IMR-90 (cell line): Measurements from ENCODE around the gene ADAMTSL2. TPM values are rescaled to one million over a fixed set of nuclear protein-coding genes. Genes with fewer than 3 reads are reported as not detected.

Experiments used
- ATAC-seq: fragments of 200-7000 bp; cut with Tn5 transposase; 2 replicates; pipeline ENCODE4 v1.9.1; 2020; ENCODE audit warnings: low read depth, mild to moderate bottlenecking, moderate library complexity
- BruUV-seq: library from RNA; stranded (reverse); fragments of 400-500 nt; replicated peaks from 2 replicates; lab custom pipeline; 2021; lab: Mats Ljungman, UMichigan
- CTCF ChIA-PET: fragments of 300-600 bp; formaldehyde crosslinking; extraction: SDS; loops from one replicate; lab custom pipeline; 2021; ENCODE audit warnings: antibody characterized with exemption; lab: Yijun Ruan, JAX
- POLR2A ChIA-PET: fragments of 300-600 bp; sonication (Branson Sonifier 250); formaldehyde crosslinking; loops from one replicate; lab custom pipeline; 2022; ENCODE audit warnings: antibody characterized with exemption; ENCODE audit not compliant: unreplicated experiment; lab: Charles Lee
- DNase-seq: peaks from one replicate; pipeline ENCODE4 v3.0.0; 2013
- H2AFZ ChIP-seq: replicated peaks from 2 replicates; pipeline ENCODE3; 2013; ENCODE audit warnings: low read length, mild to moderate bottlenecking; ENCODE audit not compliant: poor library complexity
- H2AK5ac ChIP-seq: 2 replicates; pipeline ENCODE4 v1.6.1; 2013; ENCODE audit warnings: low read depth, low read length, inconsistent platforms
- H2AK9ac ChIP-seq: replicated peaks from 2 replicates; pipeline ENCODE3; 2013; ENCODE audit warnings: mild to moderate bottlenecking, low read depth, low read length, moderate library complexity; ENCODE audit not compliant: poor library complexity
- H2BK120ac ChIP-seq: 2 replicates; pipeline ENCODE4 v1.6.1; 2013; ENCODE audit warnings: low read depth, low read length, inconsistent platforms
- H2BK15ac ChIP-seq: 3 replicates; pipeline ENCODE4 v1.6.1; 2013; ENCODE audit warnings: low read depth, low read length, inconsistent platforms
- H2BK20ac ChIP-seq: 2 replicates; pipeline ENCODE4 v1.6.1; 2013; ENCODE audit warnings: low read depth, mild to moderate bottlenecking, inconsistent platforms, low read length, moderate library complexity
- H2BK5ac ChIP-seq: 2 replicates; pipeline ENCODE4 v1.6.1; 2013; ENCODE audit warnings: mild to moderate bottlenecking, low read depth, low read length, inconsistent platforms; ENCODE audit not compliant: poor library complexity, severe bottlenecking
- H3K14ac ChIP-seq: replicated peaks from 2 replicates; pipeline ENCODE4 v1.6.1; 2013; ENCODE audit warnings: low read depth, low read length, inconsistent platforms
- H3K18ac ChIP-seq: 2 replicates; pipeline ENCODE4 v1.6.1; 2013; ENCODE audit warnings: low read depth, low read length, control low read depth
- H3K23ac ChIP-seq: 2 replicates; pipeline ENCODE4 v1.6.1; 2013; ENCODE audit warnings: low read depth, low read length, inconsistent platforms
- H3K27ac ChIP-seq: 2 replicates; pipeline ENCODE4 v1.5.1; 2013; ENCODE audit warnings: mild to moderate bottlenecking, control low read depth, low read length; ENCODE audit not compliant: insufficient read depth
- H3K27me3 ChIP-seq: 2 replicates; pipeline ENCODE4 v1.6.1; 2013; ENCODE audit warnings: low read length; ENCODE audit not compliant: control insufficient read depth, insufficient read depth
- H3K36me3 ChIP-seq: 2 replicates; pipeline ENCODE4 v1.6.1; 2013; ENCODE audit warnings: low read length, mixed read lengths; ENCODE audit not compliant: control insufficient read depth, insufficient read depth
- H3K4ac ChIP-seq: 2 replicates; pipeline ENCODE4 v1.6.1; 2013; ENCODE audit warnings: low read depth, low read length, inconsistent platforms
- H3K4me1 ChIP-seq: 2 replicates; pipeline ENCODE4 v1.6.1; 2013; ENCODE audit warnings: low read length, mixed read lengths; ENCODE audit not compliant: control insufficient read depth, insufficient read depth
- H3K4me2 ChIP-seq: 2 replicates; pipeline ENCODE4 v1.6.1; 2013; ENCODE audit warnings: low read depth, mild to moderate bottlenecking, control low read depth, low read length, moderate library complexity
- H3K4me3 ChIP-seq: 2 replicates; pipeline ENCODE4 v1.5.1; 2013; ENCODE audit warnings: low read depth, mild to moderate bottlenecking, control low read depth, low read length, moderate library complexity; ENCODE audit not compliant: insufficient read depth
- H3K56ac ChIP-seq: 2 replicates; pipeline ENCODE4 v1.6.1; 2013; ENCODE audit warnings: low read length, inconsistent platforms; ENCODE audit not compliant: insufficient read depth; ENCODE audit errors: extremely low read depth
- H3K79me1 ChIP-seq, 2 experiments: 2 replicates each; pipeline ENCODE4 v1.6.1; 2013; ENCODE audit warnings: low read length in 2 of 2, inconsistent platforms in 1 of 2, low read depth in 1 of 2
- H3K9ac ChIP-seq: 2 replicates; pipeline ENCODE4 v1.6.1; 2013; ENCODE audit warnings: low read depth, low read length, control low read depth
- H3K9me1 ChIP-seq: 2 replicates; pipeline ENCODE4 v1.6.1; 2013; ENCODE audit warnings: low read length, inconsistent platforms; ENCODE audit not compliant: insufficient read depth
- H3K9me3 ChIP-seq: 2 replicates; pipeline ENCODE4 v1.6.1; 2013; ENCODE audit warnings: low read length; ENCODE audit not compliant: control insufficient read depth, insufficient read depth
- H4K20me1 ChIP-seq: 2 replicates; pipeline ENCODE4 v1.6.1; 2013; ENCODE audit warnings: low read length, inconsistent platforms; ENCODE audit not compliant: insufficient read depth
- H4K5ac ChIP-seq: 2 replicates; pipeline ENCODE4 v1.6.1; 2013; ENCODE audit warnings: mild to moderate bottlenecking, low read depth, low read length, control low read depth
- H4K8ac ChIP-seq, 2 experiments: 2 replicates each; pipeline ENCODE4 v1.6.1; 2013; ENCODE audit warnings: low read depth in 2 of 2, low read length in 2 of 2, control low read depth in 1 of 2, inconsistent platforms in 1 of 2
- H4K91ac ChIP-seq: 2 replicates; pipeline ENCODE4 v1.6.1; 2013; ENCODE audit warnings: low read depth, low read length, inconsistent platforms; ENCODE audit not compliant: insufficient read depth
- CTCF ChIP-seq: conservative IDR thresholded peaks from 2 replicates; pipeline ENCODE4 v1.5.1; 2012; ENCODE audit warnings: mild to moderate bottlenecking, low read depth, low read length, improper control_type of control experiment
- RAD21 ChIP-seq: IDR thresholded peaks from 2 replicates; pipeline ENCODE4 v1.6.1; 2012; ENCODE audit warnings: low read length, improper control_type of control experiment
- RFX5 ChIP-seq: IDR thresholded peaks from 2 replicates; pipeline ENCODE4 v1.8.0; 2012; ENCODE audit warnings: low read depth, mild to moderate bottlenecking, low read length, moderate library complexity
- SMC3 ChIP-seq: fragments of 150-350 bp; IDR thresholded peaks from 2 replicates; pipeline ENCODE4 v1.6.1; 2016; ENCODE audit warnings: low read depth, mild to moderate bottlenecking, antibody characterized with exemption, low read length, moderate library complexity
- WGBS, 2 experiments: methylation state at CpG; one replicate each; pipeline versions ENCODE4 v1.1.5 to v1.1.7; 2013; ENCODE audit warnings: missing lambda C conversion rate in 2 of 2; ENCODE audit not compliant: insufficient read length in 1 of 2; ENCODE audit errors: extremely low coverage in 2 of 2; 5-methylcytosine and 5-hydroxymethylcytosine counted together
- dilution Hi-C: fragments of 300-500 bp; cut with HindIII; formaldehyde crosslinking; loops from one replicate; pipeline ENCODE4 v1.14.3; 2018; ENCODE audit warnings: low sequenced_read_pairs; ENCODE audit not compliant: unreplicated experiment
- in situ Hi-C: fragments of 300-500 bp; cut with MboI; formaldehyde crosslinking; loops from 3 replicates; pipeline ENCODE4 v1.14.3; 2019; ENCODE audit warnings: low sequenced_read_pairs, inconsistent platforms, mixed read lengths
- intact Hi-C: fragments of 100-400 bp; cut with micrococcal nuclease; formaldehyde crosslinking; loops from 2 replicates; pipeline ENCODE4 v1.10.0; 2022
- polyA plus RNA-seq, 3 experiments: library from polyadenylated mRNA; depleted of rRNA; stranded (reverse); fragments of >200 nt; gene quantifications; 2 replicates each; pipeline ENCODE4 v1.2.3, GENCODE V29; 2012; ENCODE audit warnings: low replicate concordance in 1 of 3
- total RNA-seq: library from RNA; depleted of rRNA; stranded (reverse); fragments of >200 nt; gene quantifications from 2 replicates; pipeline ENCODE4 v1.2.3, GENCODE V29; 2012

The ADAMTSL2 gene
- total and polyA plus RNA-seq, 2 of the 4 experiments (the other 2 are of a cell fraction): not detected

- dilution Hi-C loops: no loop called here
- no peak overlapping the region for H2BK15ac ChIP-seq
These were observed 1.4 kb upstream of the ADAMTSL2 start for GRCh38 chr9:133532937-133533668.

More at GRCh38 chr9:133532937-133533668, 1.4 kb upstream of the ADAMTSL2 start:
- TF ChIP-seq SMC3 (peak; percentile 73), RAD21 (peak; percentile 78), CTCF (peak; percentile 58), RFX5 (no peak)
- Histone ChIP-seq H4K91ac (no peak overlapping the region), H3K4ac (no peak overlapping the region), H3K56ac (no peak overlapping the region), H3K9me1 (no peaks in the 10 kb centered on the region), H3K4me3 (no peak overlapping the region), H3K4me1 (peaks cover 1% of the 10 kb centered on the region; the same call in 1 of the 2 replicates), H4K5ac (no peak overlapping the region), H3K4me2 (no peak overlapping the region), H3K14ac (no peak overlapping the region), H3K79me1 (no peaks in the 10 kb centered on the region), H3K9ac (no peak overlapping the region), H3K36me3 (no peaks in the 10 kb centered on the region), H2BK5ac (no peak overlapping the region), H2AFZ (no peak overlapping the region), H2BK120ac (no peak overlapping the region), H4K8ac (no peak overlapping the region), H2BK20ac (no peak overlapping the region), H3K23ac (no peak overlapping the region), H3K27ac (no peak overlapping the region), H2AK5ac (no peak overlapping the region), H3K27me3 (peaks cover 64% of the 10 kb centered on the region), H2AK9ac (peak overlapping the region; percentile 72), H3K18ac (no peak overlapping the region), H3K9me3 (no peaks in the 10 kb centered on the region), H4K20me1 (peaks cover 5% of the 10 kb centered on the region; the same call in 1 of the 2 replicates)
- POLR2A ChIA-PET: no interaction called here
- in situ Hi-C loops: loop anchor here (10.0 kb wide), 2 partner anchors 202 to 462 kb away; partner anchors contain the start of genes SARDH and VAV2
- 52% methylated on average over 15 of the region's 20 CpGs; no CpG with 5 or more reads in 1 of the 2 experiments for WGBS, 2 experiments
- DNase-seq (peak; percentile 29), ATAC-seq (peak; percentile 38; the same call in 1 of the 2 replicates)
- CTCF ChIA-PET: interaction anchor here (0.9 to 1.1 kb wide), 2 partner anchors 249 to 462 kb away, joined by 3 read pairs; no protein-coding TSS in a partner anchor
- intact Hi-C loops: loop anchor here (1.0 kb wide), 1 partner anchor 193 kb away; no protein-coding TSS in a partner anchor
- BruUV-seq: no TSS peak
